H9 (cell line): ENCODE data around the gene UNC5B. TPM values are rescaled to one million over a fixed set of nuclear protein-coding genes. Genes with fewer than 3 reads are reported as not detected.

ENCODE experiments used
- DNase-seq: peaks from one replicate; pipeline ENCODE4 v3.0.0-alpha.2; 2017
- H2AFZ ChIP-seq: one replicate; pipeline ENCODE4 v1.6.1; 2013; ENCODE audit warnings: mild to moderate bottlenecking, low read length, control low read depth, moderate library complexity
- H2AK5ac ChIP-seq: 2 replicates; pipeline ENCODE4 v1.6.1; 2013; ENCODE audit warnings: low read length, control low read depth, mixed read lengths; ENCODE audit not compliant: insufficient read length
- H2BK120ac ChIP-seq: one replicate; pipeline ENCODE4 v1.6.1; 2013; ENCODE audit warnings: low read depth, mild to moderate bottlenecking, low read length, control low read depth, inconsistent platforms; ENCODE audit not compliant: poor library complexity, severe bottlenecking
- H2BK12ac ChIP-seq: 2 replicates; pipeline ENCODE4 v1.6.1; 2013; ENCODE audit warnings: low read length, control low read depth, mixed read lengths, low read depth; ENCODE audit not compliant: insufficient read length
- H2BK15ac ChIP-seq: 2 replicates; pipeline ENCODE4 v1.6.1; 2013; ENCODE audit warnings: low read depth, low read length, control low read depth
- H2BK20ac ChIP-seq: one replicate; pipeline ENCODE4 v1.6.1; 2013; ENCODE audit warnings: low read depth, mild to moderate bottlenecking, low read length, control low read depth, inconsistent platforms; ENCODE audit not compliant: poor library complexity, severe bottlenecking
- H2BK5ac ChIP-seq: 2 replicates; pipeline ENCODE4 v1.6.1; 2013; ENCODE audit warnings: low read length, control low read depth, mixed read lengths; ENCODE audit not compliant: insufficient read length
- H3K14ac ChIP-seq: 2 replicates; pipeline ENCODE4 v1.6.1; 2013; ENCODE audit warnings: low read length, control low read depth; ENCODE audit not compliant: insufficient read depth
- H3K18ac ChIP-seq: 2 replicates; pipeline ENCODE4 v1.6.1; 2013; ENCODE audit warnings: low read depth, mild to moderate bottlenecking, mixed read lengths, low read length, control low read depth; ENCODE audit not compliant: insufficient read length
- H3K23ac ChIP-seq: 2 replicates; pipeline ENCODE4 v1.6.1; 2013; ENCODE audit warnings: low read length, control low read depth, mixed read lengths, low read depth; ENCODE audit not compliant: insufficient read length
- H3K23me2 ChIP-seq: 2 replicates; pipeline ENCODE4 v1.6.1; 2013; ENCODE audit warnings: low read depth, mild to moderate bottlenecking, mixed read lengths, low read length, control low read depth; ENCODE audit not compliant: insufficient read length, poor library complexity, severe bottlenecking
- H3K27ac ChIP-seq: 2 replicates; pipeline ENCODE4 v1.5.1; 2013; ENCODE audit warnings: low read length, control low read depth, mixed read lengths, low read depth; ENCODE audit not compliant: insufficient read length
- H3K27me3 ChIP-seq: 2 replicates; pipeline ENCODE4 v1.6.1; 2013; ENCODE audit warnings: low read length, control low read depth, inconsistent platforms; ENCODE audit not compliant: insufficient read depth
- H3K4ac ChIP-seq: 2 replicates; pipeline ENCODE4 v1.6.1; 2013; ENCODE audit warnings: low read depth, mild to moderate bottlenecking, control low read depth, inconsistent platforms, low read length, moderate library complexity
- H3K4me1 ChIP-seq: 2 replicates; pipeline ENCODE4 v1.6.1; 2013; ENCODE audit warnings: low read length, control low read depth, inconsistent platforms; ENCODE audit not compliant: insufficient read depth
- H3K4me2 ChIP-seq: 2 replicates; pipeline ENCODE4 v1.6.1; 2013; ENCODE audit warnings: low read length, control low read depth, mixed read lengths; ENCODE audit not compliant: insufficient read length, insufficient read depth
- H3K56ac ChIP-seq: 2 replicates; pipeline ENCODE4 v1.6.1; 2013; ENCODE audit warnings: low read depth, mild to moderate bottlenecking, mixed read lengths, low read length, control low read depth; ENCODE audit not compliant: insufficient read length
- H3K79me1 ChIP-seq: 2 replicates; pipeline ENCODE4 v1.6.1; 2013; ENCODE audit warnings: low read depth, mild to moderate bottlenecking, moderate library complexity, low read length, control low read depth, inconsistent platforms; ENCODE audit not compliant: insufficient read depth, poor library complexity, severe bottlenecking
- H3K79me2 ChIP-seq: 2 replicates; pipeline ENCODE4 v1.6.1; 2013; ENCODE audit warnings: low read length, control low read depth, inconsistent platforms; ENCODE audit not compliant: insufficient read depth
- H3K9ac ChIP-seq: 2 replicates; pipeline ENCODE4 v1.6.1; 2013; ENCODE audit warnings: low read length, control low read depth, mixed read lengths; ENCODE audit not compliant: insufficient read length; ENCODE audit errors: extremely low read depth
- H3K9me3 ChIP-seq: one replicate; pipeline ENCODE4 v1.6.1; 2013; ENCODE audit warnings: low read depth, low read length, inconsistent platforms; ENCODE audit not compliant: control insufficient read depth
- H3T11ph ChIP-seq: one replicate; pipeline ENCODE4 v1.6.1; 2013; ENCODE audit warnings: mild to moderate bottlenecking, low read length, control low read depth, inconsistent platforms
- H4K20me1 ChIP-seq: one replicate; pipeline ENCODE4 v1.6.1; 2013; ENCODE audit not compliant: control insufficient read depth, insufficient read length, insufficient read depth
- H4K5ac ChIP-seq: 2 replicates; pipeline ENCODE4 v1.6.1; 2013; ENCODE audit warnings: low read depth, mild to moderate bottlenecking, mixed read lengths, low read length, control low read depth; ENCODE audit not compliant: insufficient read length
- H4K8ac ChIP-seq: replicated peaks from 2 replicates; pipeline ENCODE4 v1.6.1; 2013; ENCODE audit warnings: low read length, control low read depth, mixed read lengths, low read depth; ENCODE audit not compliant: insufficient read length
- H4K91ac ChIP-seq: 2 replicates; pipeline ENCODE4 v1.6.1; 2013; ENCODE audit warnings: low read depth, mild to moderate bottlenecking, moderate library complexity, mixed read lengths, low read length, control low read depth; ENCODE audit not compliant: insufficient read length
- H3K27ac Mint-ChIP-seq, 3 experiments: 2 replicates in 2 of 3; 3 replicates in 1 of 3; pipeline ENCODE4 v1.8.0; 2020 to 2021; ENCODE audit warnings: mixed read lengths in 3 of 3, mild to moderate bottlenecking in 1 of 3, moderate library complexity in 1 of 3
- H3K27me3 Mint-ChIP-seq: 2 replicates; pipeline ENCODE4 v1.8.0; 2021; ENCODE audit warnings: low read depth, mild to moderate bottlenecking, moderate library complexity, mixed read lengths
- H3K36me3 Mint-ChIP-seq, 3 experiments: 2 replicates in 2 of 3; 3 replicates in 1 of 3; pipeline ENCODE4 v1.8.0; 2020 to 2021; ENCODE audit warnings: low read depth in 3 of 3, mixed read lengths in 3 of 3; ENCODE audit not compliant: insufficient read depth in 1 of 3
- H3K4me1 Mint-ChIP-seq, 2 experiments: 2 replicates each; pipeline ENCODE4 v1.8.0; 2020; ENCODE audit warnings: mixed read lengths in 2 of 2
- H3K4me3 Mint-ChIP-seq, 2 experiments: 2 replicates in 1 of 2; 3 replicates in 1 of 2; pipeline ENCODE4 v1.8.0; 2020 to 2021; ENCODE audit warnings: mild to moderate bottlenecking in 2 of 2, mixed read lengths in 2 of 2, moderate library complexity in 1 of 2
- H3K9me3 Mint-ChIP-seq, 2 experiments: 2 replicates in 1 of 2; 3 replicates in 1 of 2; pipeline ENCODE4 v1.8.0; 2020; ENCODE audit warnings: mild to moderate bottlenecking in 2 of 2, mixed read lengths in 2 of 2, moderate library complexity in 1 of 2
- WGBS: extraction: QIAGEN DNeasy Blood & Tissue Kit; methylation state at CpG from one replicate; pipeline ENCODE4 v1.1.7; 2013; ENCODE audit warnings: missing lambda C conversion rate, low lambda C conversion rate, mixed read lengths; ENCODE audit not compliant: insufficient read length; ENCODE audit errors: extremely low coverage; 5-methylcytosine and 5-hydroxymethylcytosine counted together
- total RNA-seq: library from RNA; stranded (reverse); gene quantifications from 2 replicates; pipeline ENCODE4 v1.2.1, GENCODE V29; 2021
- TF ChIP-seq, protein P1 (sequence below): fragments of 200-600 bp; sonication (generic); conservative IDR thresholded peaks from 3 replicates; pipeline ENCODE4 v1.8.0; 2021; ENCODE audit warnings: antibody characterized with exemption, mild to moderate bottlenecking

UNC5B gene
- total RNA-seq, 1 experiment from 2014 or later = 28.4 TPM

DNA sequence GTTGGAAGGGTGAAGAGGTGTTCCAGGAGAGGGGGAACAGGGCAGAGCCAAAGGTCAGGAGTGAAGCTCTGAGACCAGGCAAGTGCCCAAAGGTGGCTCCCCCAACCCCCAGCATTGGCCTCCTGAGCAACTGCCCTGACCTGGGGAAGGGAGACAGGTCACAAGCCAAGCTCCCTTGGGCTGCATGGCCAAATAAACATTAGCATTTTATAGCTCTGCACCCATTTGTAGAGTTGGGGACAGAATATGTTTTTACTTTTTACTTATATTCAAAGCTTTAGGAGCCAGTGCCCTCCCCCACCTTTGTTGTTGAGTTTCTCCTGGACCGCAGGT is 4.0 kb downstream of the UNC5B start:
- DNase-seq = no peak
- no peak overlapping the region for H2BK15ac ChIP-seq
- H2AFZ ChIP-seq = no peak overlapping the region
- H2AK5ac ChIP-seq = no peak overlapping the region
- H3K23me2 ChIP-seq = peaks cover 21% of the 10 kb centered on the region
- no peaks in the 10 kb centered on the region for H3K9me3 ChIP-seq
- H3K27me3 ChIP-seq = no peaks in the 10 kb centered on the region; the same call in 1 of the 2 replicates
- TF ChIP-seq, protein P1, sequence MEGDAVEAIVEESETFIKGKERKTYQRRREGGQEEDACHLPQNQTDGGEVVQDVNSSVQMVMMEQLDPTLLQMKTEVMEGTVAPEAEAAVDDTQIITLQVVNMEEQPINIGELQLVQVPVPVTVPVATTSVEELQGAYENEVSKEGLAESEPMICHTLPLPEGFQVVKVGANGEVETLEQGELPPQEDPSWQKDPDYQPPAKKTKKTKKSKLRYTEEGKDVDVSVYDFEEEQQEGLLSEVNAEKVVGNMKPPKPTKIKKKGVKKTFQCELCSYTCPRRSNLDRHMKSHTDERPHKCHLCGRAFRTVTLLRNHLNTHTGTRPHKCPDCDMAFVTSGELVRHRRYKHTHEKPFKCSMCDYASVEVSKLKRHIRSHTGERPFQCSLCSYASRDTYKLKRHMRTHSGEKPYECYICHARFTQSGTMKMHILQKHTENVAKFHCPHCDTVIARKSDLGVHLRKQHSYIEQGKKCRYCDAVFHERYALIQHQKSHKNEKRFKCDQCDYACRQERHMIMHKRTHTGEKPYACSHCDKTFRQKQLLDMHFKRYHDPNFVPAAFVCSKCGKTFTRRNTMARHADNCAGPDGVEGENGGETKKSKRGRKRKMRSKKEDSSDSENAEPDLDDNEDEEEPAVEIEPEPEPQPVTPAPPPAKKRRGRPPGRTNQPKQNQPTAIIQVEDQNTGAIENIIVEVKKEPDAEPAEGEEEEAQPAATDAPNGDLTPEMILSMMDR = no peak
- H4K8ac ChIP-seq = no peak overlapping the region
- no peak overlapping the region for H3K9ac ChIP-seq
- H3T11ph ChIP-seq = no peak overlapping the region
- H4K5ac ChIP-seq = no peak overlapping the region
- no peak overlapping the region for H3K18ac ChIP-seq
- peaks cover 27% of the 10 kb centered on the region; the same call in 1 of the 2 replicates for H3K4me1 ChIP-seq
- peak overlapping the region; percentile 47 for H3K4me2 ChIP-seq
- Mint-ChIP-seq H3K9me3 (no peaks in the 10 kb centered on the region; a peak in 1 of 5 replicates), H3K36me3 (peaks cover 0 to 5% (median 0%) of the 10 kb centered on the region in 3 experiments; a peak in 2 of 7 replicates), H3K4me1 (peaks cover 54 to 68% of the 10 kb centered on the region in 2 experiments), H3K27ac (peak overlapping the region in 1 of 3 experiments; percentile 82; a peak in 2 of 7 replicates), H3K4me3 (peak overlapping the region; percentile 33 to 81; a peak in 4 of 5 replicates), H3K27me3 (peaks cover 38% of the 10 kb centered on the region)
- H3K56ac ChIP-seq = no peak overlapping the region
- H2BK5ac ChIP-seq = no peak overlapping the region
- no peak overlapping the region for H2BK20ac ChIP-seq
- no peaks in the 10 kb centered on the region for H3K79me1 ChIP-seq
- no peak overlapping the region for H2BK120ac ChIP-seq
- no peak overlapping the region for H2BK12ac ChIP-seq
- H3K79me2 ChIP-seq = no peaks in the 10 kb centered on the region; the same call in 1 of the 2 replicates
- H3K4ac ChIP-seq = no peak overlapping the region
- WGBS = no CpG with 5 or more reads among the region's 1 CpG
- H3K14ac ChIP-seq = no peak overlapping the region
- no peak overlapping the region for H3K27ac ChIP-seq
- no peak overlapping the region for H4K91ac ChIP-seq
- H3K23ac ChIP-seq = no peak overlapping the region
- H4K20me1 ChIP-seq = peaks cover 3% of the 10 kb centered on the region
